Astrocyte (in vitro differentiated cells and primary cell): ENCODE results near the gene NPAS3.

Source experiments
- EZH2 ChIP-seq: IDR thresholded peaks from 2 replicates; pipeline ENCODE4 v1.6.1; 2012; ENCODE audit warnings: mild to moderate bottlenecking, low read length, inconsistent platforms; ENCODE audit not compliant: insufficient read depth
- TF ChIP-seq, protein P1 (sequence below): IDR thresholded peaks from 2 replicates; pipeline ENCODE4 v1.5.1; 2011; ENCODE audit warnings: low read depth, mild to moderate bottlenecking, inconsistent platforms, low read length, moderate library complexity; ENCODE audit not compliant: insufficient read depth

DNA sequence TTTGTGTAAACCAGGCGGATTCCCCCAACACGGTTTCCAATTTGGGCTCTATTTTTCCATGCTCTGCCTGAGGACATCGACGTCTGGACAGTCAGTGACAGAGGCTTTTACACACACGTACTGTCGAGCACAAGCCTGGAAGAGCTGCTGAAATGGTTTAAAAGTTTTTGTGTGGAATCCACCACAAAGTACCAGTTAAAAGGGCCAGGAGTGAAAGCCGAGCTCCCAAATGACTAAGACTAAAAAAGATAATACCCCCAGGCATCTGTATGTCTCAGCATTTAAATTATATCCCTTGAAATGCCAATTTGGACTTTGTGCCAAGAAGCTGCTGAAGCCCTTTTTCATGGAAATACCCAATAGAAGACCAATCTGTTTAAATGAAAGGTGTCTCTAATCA lies 839.0 kb downstream of the NPAS3 start:
- TF ChIP-seq, protein P1, sequence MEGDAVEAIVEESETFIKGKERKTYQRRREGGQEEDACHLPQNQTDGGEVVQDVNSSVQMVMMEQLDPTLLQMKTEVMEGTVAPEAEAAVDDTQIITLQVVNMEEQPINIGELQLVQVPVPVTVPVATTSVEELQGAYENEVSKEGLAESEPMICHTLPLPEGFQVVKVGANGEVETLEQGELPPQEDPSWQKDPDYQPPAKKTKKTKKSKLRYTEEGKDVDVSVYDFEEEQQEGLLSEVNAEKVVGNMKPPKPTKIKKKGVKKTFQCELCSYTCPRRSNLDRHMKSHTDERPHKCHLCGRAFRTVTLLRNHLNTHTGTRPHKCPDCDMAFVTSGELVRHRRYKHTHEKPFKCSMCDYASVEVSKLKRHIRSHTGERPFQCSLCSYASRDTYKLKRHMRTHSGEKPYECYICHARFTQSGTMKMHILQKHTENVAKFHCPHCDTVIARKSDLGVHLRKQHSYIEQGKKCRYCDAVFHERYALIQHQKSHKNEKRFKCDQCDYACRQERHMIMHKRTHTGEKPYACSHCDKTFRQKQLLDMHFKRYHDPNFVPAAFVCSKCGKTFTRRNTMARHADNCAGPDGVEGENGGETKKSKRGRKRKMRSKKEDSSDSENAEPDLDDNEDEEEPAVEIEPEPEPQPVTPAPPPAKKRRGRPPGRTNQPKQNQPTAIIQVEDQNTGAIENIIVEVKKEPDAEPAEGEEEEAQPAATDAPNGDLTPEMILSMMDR, result no peak
- TF ChIP-seq EZH2, result no peak
